DMS79 (cell line): ENCODE results near the gene XYLT1.
A peak's percentile ranks its signal among the peaks of the same experiment; 100 is the strongest.

Experiments used
- DNase-seq: peaks from one replicate; lab custom pipeline; 2025; lab: John Stamatoyannopoulos, UW

Gene XYLT1

GRCh38 chr16:17396762-17397498 is 73.8 kb downstream of the XYLT1 start:
- DNase-seq = peak; percentile 89

- DNase-seq = no peak
These were observed 74.8 kb downstream of the XYLT1 start for GRCh38 chr16:17395849-17396480.

GRCh38 chr16:17392857-17393692 is 77.7 kb downstream of the XYLT1 start:
- no peak for DNase-seq

GRCh38 chr16:17392127-17392856 is 78.5 kb downstream of the XYLT1 start:
- DNase-seq = no peak

- DNase-seq = no peak
These were observed 79.0 kb downstream of the XYLT1 start for GRCh38 chr16:17391715-17392114.

- no peak for DNase-seq
These were observed 81.4 kb downstream of the XYLT1 start for GRCh38 chr16:17389384-17389783.

GRCh38 chr16:17387256-17387655 is 83.5 kb downstream of the XYLT1 start:
- DNase-seq = no peak

- no peak for DNase-seq
These were observed 84.5 kb downstream of the XYLT1 start for GRCh38 chr16:17386229-17386628.

GRCh38 chr16:17384471-17384870 is 86.3 kb downstream of the XYLT1 start:
- no peak for DNase-seq

GRCh38 chr16:17382949-17383863 is 87.6 kb downstream of the XYLT1 start:
- peak; percentile 20 for DNase-seq

GRCh38 chr16:17382514-17382913 is 88.2 kb downstream of the XYLT1 start:
- no peak for DNase-seq

GRCh38 chr16:17381784-17382183 is 89.0 kb downstream of the XYLT1 start:
- DNase-seq = no peak

- DNase-seq = no peak
These were observed 90.1 kb downstream of the XYLT1 start for GRCh38 chr16:17380613-17381012.

GRCh38 chr16:17379121-17379571 is 91.6 kb downstream of the XYLT1 start:
- no peak for DNase-seq

GRCh38 chr16:17377360-17378324 is 93.1 kb downstream of the XYLT1 start:
- DNase-seq = no peak

- no peak for DNase-seq
These were observed 95.1 kb downstream of the XYLT1 start for GRCh38 chr16:17375461-17376304.

- DNase-seq = no peak
These were observed 96.0 kb downstream of the XYLT1 start for GRCh38 chr16:17374668-17375255.

GRCh38 chr16:17373533-17373932 is 97.2 kb downstream of the XYLT1 start:
- no peak for DNase-seq
